NT2/D1 (cell line): ENCODE data around the gene SLC9A9.
"Not testable (repeated sequence)": the region's sequence is repeated elsewhere in the genome, so short reads cannot be mapped to it uniquely, and the experiment has no call there.

Source experiments
- SUZ12 ChIP-seq: IDR thresholded peaks from 2 replicates; pipeline ENCODE4 v1.6.1; 2011; ENCODE audit not compliant: insufficient read length, insufficient read depth; ENCODE audit errors: extremely low read depth
- YY1 ChIP-seq: IDR thresholded peaks from 2 replicates; pipeline ENCODE4 v1.6.1; 2011; ENCODE audit not compliant: insufficient read length, insufficient read depth

DNA sequence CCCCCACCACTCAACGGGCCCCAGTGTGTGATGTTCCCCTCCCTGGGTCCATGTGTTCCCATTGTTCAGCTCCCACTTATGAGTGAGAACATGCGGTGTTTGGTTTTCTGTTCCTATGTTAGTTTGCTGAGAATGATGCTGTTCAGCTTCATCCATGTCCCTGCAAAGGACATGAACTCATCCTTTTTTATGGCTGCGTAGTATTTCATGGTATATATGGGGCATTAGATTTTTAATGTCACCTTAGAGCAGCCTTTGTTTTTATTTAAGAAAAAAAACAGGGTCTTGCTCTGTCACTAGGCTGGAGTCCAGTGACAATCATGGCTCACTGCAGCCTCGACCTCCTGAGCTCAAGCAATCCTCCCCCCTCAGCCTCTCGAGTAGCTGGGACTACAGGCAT is 568.7 kb downstream of the SLC9A9 start:
- TF ChIP-seq SUZ12, YY1: not testable (repeated sequence)
